Activated T-cell treated with anti-CD3 and anti-CD28 coated beads for 48 hours (primary cell): ENCODE data around the gene HMCN1.
A peak's percentile ranks its signal among the peaks of the same experiment; 100 is the strongest.

Source experiments
- DNase-seq: peaks from one replicate; pipeline ENCODE4 v3.0.0-alpha.2; 2020; ENCODE audit warnings: low read depth

The HMCN1 gene

GRCh38 chr1:185733818-185734735 lies at the start of gene HMCN1:
Gene HMCN1, plus strand, starts transcription at chr1:185734391. Its CDS starts 389 bp downstream, at chr1:185734780.
- peak; percentile 14 for DNase-seq

- DNase-seq, result no peak
These were observed 47.1 kb upstream of the HMCN1 start for GRCh38 chr1:185686821-185687778.

- DNase-seq, result no peak
These were observed 43.7 kb upstream of the HMCN1 start for GRCh38 chr1:185690527-185690926.

- no peak for DNase-seq
These were observed 40.5 kb upstream of the HMCN1 start for GRCh38 chr1:185693654-185694053.

GRCh38 chr1:185694081-185694480 lies 40.1 kb upstream of the HMCN1 start:
- DNase-seq, result no peak

- DNase-seq, result no peak
These were observed 38.9 kb upstream of the HMCN1 start for GRCh38 chr1:185695299-185695698.

GRCh38 chr1:185696422-185697150 lies 37.6 kb upstream of the HMCN1 start:
- DNase-seq, result no peak

GRCh38 chr1:185699874-185700273 lies 34.3 kb upstream of the HMCN1 start:
- DNase-seq, result no peak

- DNase-seq, result no peak
These were observed 32.5 kb upstream of the HMCN1 start for GRCh38 chr1:185701650-185702049.

GRCh38 chr1:185704181-185704580 lies 30.0 kb upstream of the HMCN1 start:
- no peak for DNase-seq

GRCh38 chr1:185716095-185716494 lies 18.1 kb upstream of the HMCN1 start:
- DNase-seq, result no peak

GRCh38 chr1:185719021-185719420 lies 15.2 kb upstream of the HMCN1 start:
- no peak for DNase-seq

- no peak for DNase-seq
These were observed 13.4 kb upstream of the HMCN1 start for GRCh38 chr1:185720633-185721272.

- no peak for DNase-seq
These were observed 12.6 kb upstream of the HMCN1 start for GRCh38 chr1:185721553-185721952.

- DNase-seq, result no peak
These were observed 12.1 kb upstream of the HMCN1 start for GRCh38 chr1:185722098-185722497.

- DNase-seq, result no peak
These were observed 6.5 kb upstream of the HMCN1 start for GRCh38 chr1:185727726-185728125.

- no peak for DNase-seq
These were observed 2.7 kb upstream of the HMCN1 start for GRCh38 chr1:185731446-185731845.

GRCh38 chr1:185732951-185733350 lies 1.2 kb upstream of the HMCN1 start:
- no peak for DNase-seq

- DNase-seq, result no peak
These were observed 924 bp downstream of the HMCN1 start for GRCh38 chr1:185734929-185735700.

GRCh38 chr1:185735701-185736064 lies 1.5 kb downstream of the HMCN1 start:
- no peak for DNase-seq

GRCh38 chr1:185739967-185740366 lies 5.8 kb downstream of the HMCN1 start:
- DNase-seq, result no peak
